ENCODE results near the gene PCYT1A.

PCYT1A gene

GRCh38 chr3:196225763-196226364, 61.7 kb downstream of the PCYT1A start:
- no peak overlapping the region for H3K4me3 ChIP-seq (ENCODE audit: low read depth, low read length)
- TF ChIP-seq, protein P1, sequence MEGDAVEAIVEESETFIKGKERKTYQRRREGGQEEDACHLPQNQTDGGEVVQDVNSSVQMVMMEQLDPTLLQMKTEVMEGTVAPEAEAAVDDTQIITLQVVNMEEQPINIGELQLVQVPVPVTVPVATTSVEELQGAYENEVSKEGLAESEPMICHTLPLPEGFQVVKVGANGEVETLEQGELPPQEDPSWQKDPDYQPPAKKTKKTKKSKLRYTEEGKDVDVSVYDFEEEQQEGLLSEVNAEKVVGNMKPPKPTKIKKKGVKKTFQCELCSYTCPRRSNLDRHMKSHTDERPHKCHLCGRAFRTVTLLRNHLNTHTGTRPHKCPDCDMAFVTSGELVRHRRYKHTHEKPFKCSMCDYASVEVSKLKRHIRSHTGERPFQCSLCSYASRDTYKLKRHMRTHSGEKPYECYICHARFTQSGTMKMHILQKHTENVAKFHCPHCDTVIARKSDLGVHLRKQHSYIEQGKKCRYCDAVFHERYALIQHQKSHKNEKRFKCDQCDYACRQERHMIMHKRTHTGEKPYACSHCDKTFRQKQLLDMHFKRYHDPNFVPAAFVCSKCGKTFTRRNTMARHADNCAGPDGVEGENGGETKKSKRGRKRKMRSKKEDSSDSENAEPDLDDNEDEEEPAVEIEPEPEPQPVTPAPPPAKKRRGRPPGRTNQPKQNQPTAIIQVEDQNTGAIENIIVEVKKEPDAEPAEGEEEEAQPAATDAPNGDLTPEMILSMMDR (IDR thresholded peaks at IDR 0.05; ENCODE audit: borderline replicate concordance, insufficient read depth, low read depth, low read length), result no peak

GRCh38 chr3:196225086-196225485, 62.4 kb downstream of the PCYT1A start:
- TF ChIP-seq, protein P1 (IDR thresholded peaks at IDR 0.05; ENCODE audit: borderline replicate concordance, insufficient read depth, low read depth, low read length), result no peak
- no peak overlapping the region for H3K4me3 ChIP-seq (ENCODE audit: low read depth, low read length)

- H3K4me3 ChIP-seq (ENCODE audit: low read depth, low read length), result no peak overlapping the region
- TF ChIP-seq, protein P1 (IDR thresholded peaks at IDR 0.05; ENCODE audit: borderline replicate concordance, insufficient read depth, low read depth, low read length), result no peak
These were observed 64.5 kb downstream of the PCYT1A start for GRCh38 chr3:196222876-196223595.

DNA sequence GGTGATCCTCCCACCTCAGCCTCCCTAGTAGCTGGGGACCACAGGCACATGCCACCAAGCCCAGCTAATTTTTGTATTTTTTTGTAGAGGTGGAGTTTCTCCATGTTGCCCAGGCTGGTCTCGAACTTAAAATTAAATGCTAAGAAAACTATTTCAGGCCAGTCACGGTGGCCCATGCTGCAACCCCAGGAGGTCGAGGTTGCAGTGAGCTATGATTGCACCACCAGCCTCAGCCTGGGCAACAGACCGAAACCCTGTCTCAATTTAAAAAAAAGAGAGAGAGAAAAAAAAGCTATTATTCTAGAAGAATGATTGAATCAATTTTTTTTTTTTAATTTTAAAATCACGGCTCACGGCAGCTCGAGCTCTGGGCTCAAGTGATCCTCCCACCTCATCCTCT, 66.5 kb downstream of the PCYT1A start:
- TF ChIP-seq, protein P1 (IDR thresholded peaks at IDR 0.05; ENCODE audit: borderline replicate concordance, insufficient read depth, low read depth, low read length), result no peak
- H3K4me3 ChIP-seq (ENCODE audit: low read depth, low read length), result no peak overlapping the region

DNA sequence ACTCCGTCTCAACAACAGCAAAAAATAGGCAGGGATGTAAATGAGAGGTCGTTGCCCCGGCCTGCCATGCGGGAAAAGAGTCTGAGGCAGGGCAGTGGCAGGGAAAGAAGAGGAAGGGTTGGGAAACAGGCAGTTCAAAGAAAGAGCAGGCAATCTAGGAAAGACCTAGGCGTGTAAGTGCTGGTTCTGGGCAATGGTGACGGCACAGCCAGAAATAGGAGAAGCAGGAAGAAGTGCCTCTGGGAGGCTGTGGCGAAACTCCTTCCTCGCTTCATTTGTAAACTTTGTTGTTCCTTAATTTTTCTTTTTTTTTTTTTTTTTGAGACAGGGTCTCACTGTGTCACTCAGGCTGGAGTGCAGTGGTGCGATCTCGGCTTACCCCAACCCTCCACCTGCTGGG, 66.9 kb downstream of the PCYT1A start:
- TF ChIP-seq, protein P1 (IDR thresholded peaks at IDR 0.05; ENCODE audit: borderline replicate concordance, insufficient read depth, low read depth, low read length), result no peak
- no peak overlapping the region for H3K4me3 ChIP-seq (ENCODE audit: low read depth, low read length)

- TF ChIP-seq, protein P1 (IDR thresholded peaks at IDR 0.05; ENCODE audit: borderline replicate concordance, insufficient read depth, low read depth, low read length), result no peak
- H3K4me3 ChIP-seq (ENCODE audit: low read depth, low read length), result no peak overlapping the region
These were observed 67.6 kb downstream of the PCYT1A start for GRCh38 chr3:196219970-196220311.

Measured in GM12875 (cell line).